Chondrocyte (in vitro differentiated cells): Measurements from ENCODE around the gene SHISAL2A. TPM values are rescaled to one million over a fixed set of nuclear protein-coding genes. Genes with fewer than 3 reads are reported as not detected.

Experiments used
- DNase-seq: peaks from one replicate; pipeline ENCODE4 v3.0.0; 2021; ENCODE audit warnings: mixed read lengths, low spot score
- H3K27ac Mint-ChIP-seq: one replicate; pipeline ENCODE4 v1.8.0; 2021; ENCODE audit warnings: mild to moderate bottlenecking, moderate library complexity, mixed read lengths; ENCODE audit not compliant: unreplicated experiment
- H3K27me3 Mint-ChIP-seq: 2 replicates; pipeline ENCODE4 v1.8.0; 2021; ENCODE audit warnings: low read depth, mixed read lengths
- H3K36me3 Mint-ChIP-seq: 2 replicates; pipeline ENCODE4 v1.8.0; 2021; ENCODE audit warnings: low read depth, mixed read lengths
- H3K4me1 Mint-ChIP-seq: 2 replicates; pipeline ENCODE4 v1.8.0; 2021; ENCODE audit warnings: low read depth, mild to moderate bottlenecking, mixed read lengths
- H3K4me3 Mint-ChIP-seq: one replicate; pipeline ENCODE4 v1.8.0; 2021; ENCODE audit warnings: mild to moderate bottlenecking, moderate library complexity, mixed read lengths; ENCODE audit not compliant: unreplicated experiment
- H3K9me3 Mint-ChIP-seq: 2 replicates; pipeline ENCODE4 v1.8.0; 2021; ENCODE audit warnings: low read depth, mixed read lengths
- total RNA-seq: library from RNA; stranded (reverse); gene quantifications from 3 replicates; pipeline ENCODE4 v1.2.1, GENCODE V29; 2021
- TF ChIP-seq, protein P1 (sequence below): fragments of 200-600 bp; sonication (generic); IDR thresholded peaks from 2 replicates; pipeline ENCODE4 v1.5.0; 2021; ENCODE audit warnings: antibody characterized with exemption, mild to moderate bottlenecking, moderate library complexity

Gene SHISAL2A
- total RNA-seq, 1 donor from 2014 or later: not detected

GRCh38 chr1:52636721-52637695 is 4.0 kb downstream of the SHISAL2A start:
- no peak overlapping the region for H3K27ac Mint-ChIP-seq
- no peak overlapping the region for H3K4me3 Mint-ChIP-seq

GRCh38 chr1:52637946-52638345 is 5.0 kb downstream of the SHISAL2A start:
- Mint-ChIP-seq H3K36me3 (peaks cover 1% of the 10 kb centered on the region), H3K4me1 (peaks cover 13% of the 10 kb centered on the region), H3K4me3 (no peak overlapping the region), H3K27ac (no peak overlapping the region), H3K27me3 (peaks cover 9% of the 10 kb centered on the region), H3K9me3 (no peaks in the 10 kb centered on the region)
- TF ChIP-seq, protein P1, sequence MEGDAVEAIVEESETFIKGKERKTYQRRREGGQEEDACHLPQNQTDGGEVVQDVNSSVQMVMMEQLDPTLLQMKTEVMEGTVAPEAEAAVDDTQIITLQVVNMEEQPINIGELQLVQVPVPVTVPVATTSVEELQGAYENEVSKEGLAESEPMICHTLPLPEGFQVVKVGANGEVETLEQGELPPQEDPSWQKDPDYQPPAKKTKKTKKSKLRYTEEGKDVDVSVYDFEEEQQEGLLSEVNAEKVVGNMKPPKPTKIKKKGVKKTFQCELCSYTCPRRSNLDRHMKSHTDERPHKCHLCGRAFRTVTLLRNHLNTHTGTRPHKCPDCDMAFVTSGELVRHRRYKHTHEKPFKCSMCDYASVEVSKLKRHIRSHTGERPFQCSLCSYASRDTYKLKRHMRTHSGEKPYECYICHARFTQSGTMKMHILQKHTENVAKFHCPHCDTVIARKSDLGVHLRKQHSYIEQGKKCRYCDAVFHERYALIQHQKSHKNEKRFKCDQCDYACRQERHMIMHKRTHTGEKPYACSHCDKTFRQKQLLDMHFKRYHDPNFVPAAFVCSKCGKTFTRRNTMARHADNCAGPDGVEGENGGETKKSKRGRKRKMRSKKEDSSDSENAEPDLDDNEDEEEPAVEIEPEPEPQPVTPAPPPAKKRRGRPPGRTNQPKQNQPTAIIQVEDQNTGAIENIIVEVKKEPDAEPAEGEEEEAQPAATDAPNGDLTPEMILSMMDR: no peak
- DNase-seq: no peak

More at GRCh38 chr1:52636721-52637695, 4.0 kb downstream of the SHISAL2A start:
- TF ChIP-seq, protein P1: no peak
- H3K27me3 Mint-ChIP-seq: peaks cover 15% of the 10 kb centered on the region
- DNase-seq: no peak
- H3K36me3 Mint-ChIP-seq: peaks cover 1% of the 10 kb centered on the region
- H3K9me3 Mint-ChIP-seq: no peaks in the 10 kb centered on the region
- peaks cover 13% of the 10 kb centered on the region for H3K4me1 Mint-ChIP-seq

DNA sequence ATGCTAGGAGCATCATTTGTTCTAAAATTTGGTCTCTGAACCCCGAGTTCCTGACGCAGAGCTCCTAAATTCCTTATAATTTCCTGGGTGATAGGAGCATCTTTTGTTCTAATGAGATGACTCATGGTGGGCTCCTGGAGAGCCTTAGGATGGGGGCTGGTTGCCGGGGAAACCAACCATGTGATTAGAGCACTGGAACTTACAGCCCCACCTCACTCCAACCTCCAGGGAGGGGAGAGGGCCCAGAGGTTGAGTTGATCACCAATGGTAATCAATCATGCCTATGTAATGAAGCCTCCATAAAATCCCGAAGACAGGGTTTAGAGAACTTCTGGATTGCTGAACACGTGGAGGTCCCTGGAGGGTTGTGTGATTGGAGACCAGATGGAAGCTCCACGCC is 7.7 kb downstream of the SHISAL2A start:
- Mint-ChIP-seq H3K27me3 (peaks cover 5% of the 10 kb centered on the region), H3K9me3 (no peaks in the 10 kb centered on the region), H3K4me3 (no peak overlapping the region), H3K27ac (no peak overlapping the region), H3K36me3 (peaks cover 1% of the 10 kb centered on the region), H3K4me1 (peaks cover 7% of the 10 kb centered on the region)
- TF ChIP-seq, protein P1: no peak
- no peak for DNase-seq

DNA sequence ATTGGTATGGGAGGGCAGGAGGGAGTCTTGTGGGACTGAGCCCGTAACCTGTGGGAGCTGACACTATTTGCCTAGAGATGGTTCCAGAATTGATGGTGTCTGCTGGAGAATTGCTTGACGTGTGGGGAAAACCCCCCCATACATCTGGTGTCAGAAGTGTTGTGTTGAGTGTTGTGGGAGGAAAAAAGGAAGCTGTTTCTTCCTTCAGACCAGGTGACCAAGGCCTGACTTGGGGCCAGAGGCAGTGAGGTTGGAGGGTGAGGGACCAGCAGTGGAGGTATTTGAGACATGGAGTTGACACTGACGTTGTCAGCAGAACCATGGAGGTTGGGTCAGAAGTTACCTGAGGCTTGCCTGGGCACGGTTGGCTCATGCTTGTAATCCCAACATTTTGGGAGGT is 8.3 kb downstream of the SHISAL2A start:
- Mint-ChIP-seq H3K4me3 (no peak overlapping the region), H3K27me3 (peaks cover 5% of the 10 kb centered on the region), H3K36me3 (peaks cover 1% of the 10 kb centered on the region), H3K4me1 (peaks cover 7% of the 10 kb centered on the region), H3K9me3 (no peaks in the 10 kb centered on the region), H3K27ac (no peak overlapping the region)
- no peak for DNase-seq
- TF ChIP-seq, protein P1: no peak

DNA sequence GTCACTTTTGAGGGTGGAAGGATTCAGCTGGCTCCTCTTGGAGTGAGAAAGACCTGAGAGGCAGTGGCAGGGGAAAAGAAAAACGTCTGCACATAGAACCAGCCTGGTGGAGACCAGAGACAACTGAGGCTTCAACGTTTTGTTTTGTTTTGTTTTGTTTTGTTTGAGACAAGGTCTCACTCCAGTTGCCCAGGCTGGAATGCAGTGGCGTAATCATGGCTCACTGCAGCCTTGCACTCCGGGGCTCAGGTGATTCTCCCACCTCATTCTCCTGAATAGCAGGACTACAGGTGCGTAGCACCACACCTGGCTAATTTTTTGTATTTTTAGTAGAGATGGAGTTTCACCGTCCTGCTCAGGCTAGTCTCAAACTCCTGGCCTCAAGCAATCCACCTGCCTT is 12.3 kb downstream of the SHISAL2A start:
- no peak overlapping the region for H3K4me3 Mint-ChIP-seq
- H3K27me3 Mint-ChIP-seq: peaks cover 3% of the 10 kb centered on the region
- no peak overlapping the region for H3K27ac Mint-ChIP-seq
- DNase-seq: no peak
- H3K36me3 Mint-ChIP-seq: peaks cover 2% of the 10 kb centered on the region
- H3K9me3 Mint-ChIP-seq: no peaks in the 10 kb centered on the region
- H3K4me1 Mint-ChIP-seq: no peaks in the 10 kb centered on the region
- TF ChIP-seq, protein P1: no peak
